Sigmoid colon (tissue), 4 donors: ENCODE results near the gene CNKSR3.

Experiments used
- CTCF ChIP-seq, 4 experiments: fragments of 450-650 bp in 3 of 4; fragments of 200-600 bp in 1 of 4; IDR thresholded peaks; one replicate each; pipeline ENCODE4 v1.5.1; 2016 to 2019; ENCODE audit warnings: antibody characterized with exemption in 4 of 4, mild to moderate bottlenecking in 3 of 4, moderate library complexity in 2 of 4
- EP300 ChIP-seq, 4 donors: sonication (generic); formaldehyde crosslinking; IDR thresholded peaks; one replicate each; pipeline ENCODE4 v1.6.1; 2017; ENCODE audit warnings: antibody characterized with exemption in 4 of 4
- POLR2A ChIP-seq, 2 donors: fragments of 450-650 bp; IDR thresholded peaks; one replicate each; pipeline ENCODE4 v1.6.1; 2016; ENCODE audit warnings: antibody characterized with exemption in 2 of 2, mild to moderate bottlenecking in 2 of 2, moderate library complexity in 2 of 2

- TF ChIP-seq CTCF (IDR thresholded peaks at IDR 0.05), result no peak
- TF ChIP-seq POLR2A (IDR thresholded peaks at IDR 0.05), result no peak
- no peak for TF ChIP-seq EP300 (IDR thresholded peaks at IDR 0.05)
These were observed 149.0 kb downstream of the CNKSR3 start for GRCh38 chr6:154361476-154361875.
